ENCODE data around the gene PRLH. TPM values are rescaled to one million over a fixed set of nuclear protein-coding genes. Genes with fewer than 3 reads are reported as not detected.

The PRLH gene
- total and polyA plus RNA-seq, 2 donors (not counting 3 experiments of a cell fraction or from before 2014, with no cell fraction given): not detected

- Histone ChIP-seq H3K4me2 (ENCODE audit: insufficient read depth, low read length) (no peak overlapping the region), H3K4me3 (replicated peaks in 1 of 3; ENCODE audit: insufficient read depth in 1 of 3, low read depth in 1 of 3, low read length in 3 of 3) (no peak overlapping the region), H4K20me1 (replicated peaks; ENCODE audit: control insufficient read depth, extremely low read depth, insufficient read depth, low read length) (no peaks in the 10 kb centered on the region), H3K9ac (replicated peaks; ENCODE audit: extremely low read depth, insufficient read depth, low read length) (no peak overlapping the region), H3K4me1 (ENCODE audit: control insufficient read depth, extremely low read depth, insufficient read depth, low read length) (no peaks in the 10 kb centered on the region), H3K9me3 (replicated peaks; ENCODE audit: control insufficient read depth, insufficient read depth, low read length) (no peaks in the 10 kb centered on the region), H3K9me1 (replicated peaks; ENCODE audit: control insufficient read depth, extremely low read depth, insufficient read depth, low read length) (no peaks in the 10 kb centered on the region), H3K36me3 (ENCODE audit: control insufficient read depth in 2 of 2, extremely low read depth in 1 of 2, insufficient read depth in 2 of 2, low read length in 2 of 2) (no peaks in the 10 kb centered on the region), H3K27me3 (ENCODE audit: control insufficient read depth in 2 of 2, insufficient read depth in 2 of 2, low read length in 2 of 2) (no peaks in the 10 kb centered on the region), H3K79me2 (ENCODE audit: control insufficient read depth, insufficient read depth, low read length) (no peaks in the 10 kb centered on the region), H3K27ac (ENCODE audit: insufficient read depth, low read depth, low read length) (no peak overlapping the region), H2AFZ (ENCODE audit: low read depth, low read length) (no peak overlapping the region)
- no peak for TF ChIP-seq MYC (IDR thresholded peaks at IDR 0.05; ENCODE audit: low read depth, low read length)
- no peak for TF ChIP-seq EZH2 (IDR thresholded peaks at IDR 0.05; ENCODE audit: borderline replicate concordance, low read depth, low read length, severe bottlenecking)
- TF ChIP-seq POLR2A (IDR thresholded peaks at IDR 0.05; ENCODE audit: low read depth, low read length): no peak
- TF ChIP-seq MAX (IDR thresholded peaks at IDR 0.05; ENCODE audit: insufficient read depth, insufficient read length): no peak
- TF ChIP-seq GATA2 (IDR thresholded peaks at IDR 0.05; ENCODE audit: insufficient read depth, insufficient read length, low read depth, low read length): no peak
- no peak for TF ChIP-seq CTCF (IDR thresholded peaks at IDR 0.05; ENCODE audit: extremely low read depth in 1 of 2, insufficient read depth in 1 of 2, low read depth in 1 of 2, low read length in 2 of 2)
- TF ChIP-seq JUN (IDR thresholded peaks at IDR 0.05; ENCODE audit: borderline replicate concordance, insufficient read depth, insufficient read length, low read depth): no peak
- no peak for TF ChIP-seq FOS (IDR thresholded peaks at IDR 0.05; ENCODE audit: borderline replicate concordance, insufficient read depth, low read length)
- no peak for TF ChIP-seq POLR2AphosphoS5 (IDR thresholded peaks at IDR 0.05; ENCODE audit: insufficient read depth, low read depth, low read length)
- no TSS peak for BruUV-seq (replicated peaks)
- dilution Hi-C loops (cut with MboI; ENCODE audit: extremely low pct_ligation_motif_present, low sequenced_read_pairs): no loop called here
- CTCF ChIA-PET: interaction anchor here (1.0 to 7.7 kb wide), 34 partner anchors 10 to 498 kb away, joined by 3 to 295 read pairs (median 9); partner anchors contain the start of genes COL6A3 and COPS8
- no peak for FAIRE-seq
- intact Hi-C loops (cut with micrococcal nuclease): loop anchor here (1.0 to 2.0 kb wide), 8 partner anchors 60 to 479 kb away; no protein-coding TSS in a partner anchor
- POLR2A ChIA-PET: no interaction called here
- no peak for DNase-seq (ENCODE audit: low read depth, low spot score)
These were observed 6.3 kb downstream of the PRLH start for GRCh38 chr2:237572742-237573101.

Data from endothelial cell of umbilical vein (primary cell).